HepG2 (cell line): ENCODE data around the gene RSF1. TPM values are rescaled to one million over a fixed set of nuclear protein-coding genes. Genes with fewer than 3 reads are reported as not detected.

Source experiments
- HOXA9 ChIP-seq: sonication (generic); formaldehyde crosslinking; IDR thresholded peaks from 2 replicates; pipeline ENCODE4 v1.8.1; 2022; ENCODE audit warnings: missing genetic modification reagents, mild to moderate bottlenecking, moderate library complexity, borderline replicate concordance
- MZF1 ChIP-seq: sonication (generic); formaldehyde crosslinking; IDR thresholded peaks from 2 replicates; pipeline ENCODE4 v1.8.1; 2023; ENCODE audit warnings: mild to moderate bottlenecking, missing genetic modification reagents, borderline replicate concordance
- SMYD3 ChIP-seq: sonication (generic); formaldehyde crosslinking; IDR thresholded peaks from 2 replicates; pipeline ENCODE4 v1.8.1; 2023; ENCODE audit warnings: mild to moderate bottlenecking, missing genetic modification reagents
- SRSF1 ChIP-seq: fragments of 200-400 bp; formaldehyde crosslinking; optimal IDR thresholded peaks from 2 replicates; pipeline ENCODE3; 2017; ENCODE audit warnings: mild to moderate bottlenecking, low read depth, low read length, moderate library complexity
- ZFX ChIP-seq: sonication (generic); formaldehyde crosslinking; IDR thresholded peaks from 2 replicates; pipeline ENCODE4 v1.4.0; 2020; ENCODE audit warnings: mild to moderate bottlenecking, low read depth, missing genetic modification reagents, moderate library complexity
- ZNF12 ChIP-seq: sonication (generic); formaldehyde crosslinking; IDR thresholded peaks from 2 replicates; pipeline ENCODE4 v1.5.0; 2020; ENCODE audit warnings: missing genetic modification reagents
- ZNF234 ChIP-seq: sonication (generic); formaldehyde crosslinking; conservative IDR thresholded peaks from 2 replicates; pipeline ENCODE4 v1.5.1; 2020; ENCODE audit warnings: mild to moderate bottlenecking, missing genetic modification reagents
- ZNF253 ChIP-seq: sonication (generic); formaldehyde crosslinking; IDR thresholded peaks from 2 replicates; pipeline ENCODE4 v1.8.0; 2022; ENCODE audit warnings: mild to moderate bottlenecking, missing genetic modification reagents, borderline replicate concordance
- ZNF383 ChIP-seq: sonication (generic); formaldehyde crosslinking; IDR thresholded peaks from 2 replicates; pipeline ENCODE4 v1.4.0; 2020; ENCODE audit warnings: missing genetic modification reagents, mild to moderate bottlenecking, borderline replicate concordance
- ZNF510 ChIP-seq: sonication (generic); formaldehyde crosslinking; IDR thresholded peaks from 2 replicates; pipeline ENCODE4 v1.4.0; 2020; ENCODE audit warnings: low read depth, mild to moderate bottlenecking, missing genetic modification reagents
- ZNF720 ChIP-seq: sonication (generic); formaldehyde crosslinking; IDR thresholded peaks from 2 replicates; pipeline ENCODE4 v1.4.0; 2020; ENCODE audit warnings: missing genetic modification reagents
- polyA plus RNA-seq, 8 experiments: library from polyadenylated mRNA; depleted of rRNA in 3 of 8; stranded (reverse) in 7 of 8; unstranded in 1 of 8; fragments of >200 nt; fragmentation: Illumina TruSeq in 4 of 8; extraction: Trizol in 4 of 8; gene quantifications; 2 replicates each; pipeline versions ENCODE4 v1.2.1 to v1.2.3, GENCODE V29; 2011 to 2016; ENCODE audit warnings: low read depth in 4 of 8, missing spikeins in 1 of 8, mixed read lengths in 1 of 8; ENCODE audit not compliant: insufficient read depth in 1 of 8
- total RNA-seq, 5 experiments: library from RNA; depleted of rRNA; stranded (reverse); fragments of >200 nt; fragmentation: Illumina TruSeq; extraction: Trizol; gene quantifications; 2 replicates each; pipeline ENCODE4 v1.2.3, GENCODE V29; 2016; ENCODE audit warnings: low read depth in 1 of 5
- TF ChIP-seq, protein P1 (sequence below): IDR thresholded peaks from 2 replicates; pipeline ENCODE4 v1.6.1; 2012; ENCODE audit warnings: low read length, improper control_type of control experiment
- TF ChIP-seq, protein P2 (sequence below): sonication (generic); formaldehyde crosslinking; conservative IDR thresholded peaks from 2 replicates; pipeline ENCODE4 v1.5.0; 2020; ENCODE audit warnings: missing genetic modification reagents
- TF ChIP-seq, protein P3 (sequence below): sonication (generic); formaldehyde crosslinking; IDR thresholded peaks from 2 replicates; pipeline ENCODE4 v1.8.0; 2022; ENCODE audit warnings: missing genetic modification reagents, low read depth, mild to moderate bottlenecking, borderline replicate concordance
- TF ChIP-seq, protein P4 (sequence below): sonication (generic); formaldehyde crosslinking; IDR thresholded peaks from 2 replicates; pipeline ENCODE4 v1.4.0; 2020; ENCODE audit warnings: mild to moderate bottlenecking, low read depth, missing genetic modification reagents
- TF ChIP-seq, protein P5 (sequence below): sonication (generic); formaldehyde crosslinking; IDR thresholded peaks from 2 replicates; pipeline ENCODE4 v1.4.0; 2020; ENCODE audit warnings: mild to moderate bottlenecking, missing genetic modification reagents
- TF ChIP-seq, protein P6 (sequence below): sonication (generic); formaldehyde crosslinking; IDR thresholded peaks from 2 replicates; pipeline ENCODE4 v1.8.0; 2022; ENCODE audit warnings: mild to moderate bottlenecking, missing genetic modification reagents, moderate library complexity
- TF ChIP-seq, protein P7 (sequence below): sonication (generic); formaldehyde crosslinking; IDR thresholded peaks from 2 replicates; pipeline ENCODE4 v1.8.0; 2023; ENCODE audit warnings: mild to moderate bottlenecking, missing genetic modification reagents

The RSF1 gene
- total and polyA plus RNA-seq, 2 of the 13 experiments (the other 11 are each of a cell fraction or from before 2014, with no cell fraction given), result 15.5 to 33.1 TPM

DNA sequence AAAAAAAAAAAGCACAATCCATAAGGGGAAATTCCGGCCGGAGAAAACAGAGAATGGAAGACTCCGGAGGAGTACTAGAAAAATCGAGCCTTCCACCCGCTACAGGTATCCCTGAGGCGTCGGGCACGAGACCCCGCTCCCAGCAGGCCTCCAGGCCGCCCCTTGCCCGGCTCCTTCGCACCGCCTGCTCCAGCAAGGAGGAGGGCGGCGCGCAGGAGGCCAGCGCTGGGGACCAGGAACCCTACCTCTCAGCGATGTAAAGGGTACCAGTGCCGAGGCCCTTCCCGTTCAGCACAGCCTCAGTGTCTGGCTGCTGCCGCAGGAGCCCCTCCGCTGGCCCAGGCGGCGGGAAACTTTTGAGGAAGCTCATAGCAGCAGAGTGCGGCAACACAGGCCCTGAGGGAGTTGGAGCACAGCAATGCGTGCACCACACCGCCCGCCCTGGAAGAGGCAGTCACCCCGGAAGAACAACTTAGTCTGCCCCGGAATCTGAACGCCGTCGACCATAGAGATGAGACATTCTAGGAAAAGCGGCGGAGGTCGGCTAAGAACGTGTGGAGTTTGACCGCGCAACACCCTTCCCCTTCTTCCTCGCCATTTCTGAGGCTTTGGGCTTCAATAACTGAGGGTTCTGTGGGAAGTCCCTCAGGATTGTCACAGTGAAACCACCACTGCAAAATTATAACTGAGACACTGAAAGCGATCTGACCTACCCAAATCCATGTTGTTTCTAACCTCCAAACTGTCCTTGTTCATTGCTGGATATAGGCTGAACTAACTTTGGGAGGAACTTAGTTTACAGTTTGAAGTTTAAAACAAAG is 183.0 kb downstream of the RSF1 start, which contains the start of gene CLNS1A (continued):
- TF ChIP-seq, protein P1, sequence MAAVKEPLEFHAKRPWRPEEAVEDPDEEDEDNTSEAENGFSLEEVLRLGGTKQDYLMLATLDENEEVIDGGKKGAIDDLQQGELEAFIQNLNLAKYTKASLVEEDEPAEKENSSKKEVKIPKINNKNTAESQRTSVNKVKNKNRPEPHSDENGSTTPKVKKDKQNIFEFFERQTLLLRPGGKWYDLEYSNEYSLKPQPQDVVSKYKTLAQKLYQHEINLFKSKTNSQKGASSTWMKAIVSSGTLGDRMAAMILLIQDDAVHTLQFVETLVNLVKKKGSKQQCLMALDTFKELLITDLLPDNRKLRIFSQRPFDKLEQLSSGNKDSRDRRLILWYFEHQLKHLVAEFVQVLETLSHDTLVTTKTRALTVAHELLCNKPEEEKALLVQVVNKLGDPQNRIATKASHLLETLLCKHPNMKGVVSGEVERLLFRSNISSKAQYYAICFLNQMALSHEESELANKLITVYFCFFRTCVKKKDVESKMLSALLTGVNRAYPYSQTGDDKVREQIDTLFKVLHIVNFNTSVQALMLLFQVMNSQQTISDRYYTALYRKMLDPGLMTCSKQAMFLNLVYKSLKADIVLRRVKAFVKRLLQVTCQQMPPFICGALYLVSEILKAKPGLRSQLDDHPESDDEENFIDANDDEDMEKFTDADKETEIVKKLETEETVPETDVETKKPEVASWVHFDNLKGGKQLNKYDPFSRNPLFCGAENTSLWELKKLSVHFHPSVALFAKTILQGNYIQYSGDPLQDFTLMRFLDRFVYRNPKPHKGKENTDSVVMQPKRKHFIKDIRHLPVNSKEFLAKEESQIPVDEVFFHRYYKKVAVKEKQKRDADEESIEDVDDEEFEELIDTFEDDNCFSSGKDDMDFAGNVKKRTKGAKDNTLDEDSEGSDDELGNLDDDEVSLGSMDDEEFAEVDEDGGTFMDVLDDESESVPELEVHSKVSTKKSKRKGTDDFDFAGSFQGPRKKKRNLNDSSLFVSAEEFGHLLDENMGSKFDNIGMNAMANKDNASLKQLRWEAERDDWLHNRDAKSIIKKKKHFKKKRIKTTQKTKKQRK, result no peak
- no peak for TF ChIP-seq ZNF720 (CRISPR knock-in tag)
- TF ChIP-seq, protein P2, sequence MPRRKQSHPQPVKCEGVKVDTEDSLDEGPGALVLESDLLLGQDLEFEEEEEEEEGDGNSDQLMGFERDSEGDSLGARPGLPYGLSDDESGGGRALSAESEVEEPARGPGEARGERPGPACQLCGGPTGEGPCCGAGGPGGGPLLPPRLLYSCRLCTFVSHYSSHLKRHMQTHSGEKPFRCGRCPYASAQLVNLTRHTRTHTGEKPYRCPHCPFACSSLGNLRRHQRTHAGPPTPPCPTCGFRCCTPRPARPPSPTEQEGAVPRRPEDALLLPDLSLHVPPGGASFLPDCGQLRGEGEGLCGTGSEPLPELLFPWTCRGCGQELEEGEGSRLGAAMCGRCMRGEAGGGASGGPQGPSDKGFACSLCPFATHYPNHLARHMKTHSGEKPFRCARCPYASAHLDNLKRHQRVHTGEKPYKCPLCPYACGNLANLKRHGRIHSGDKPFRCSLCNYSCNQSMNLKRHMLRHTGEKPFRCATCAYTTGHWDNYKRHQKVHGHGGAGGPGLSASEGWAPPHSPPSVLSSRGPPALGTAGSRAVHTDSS (CRISPR knock-in tag), result peak; percentile 66; the same call in 1 of the 2 replicates
- no peak; the same call in 1 of the 2 replicates for TF ChIP-seq ZNF234 (CRISPR knock-in tag)
- TF ChIP-seq MZF1 (CRISPR knock-in tag), result 0 out of 2 replicates have a peak, but pooled peaks have one; percentile 32
- TF ChIP-seq, protein P3, sequence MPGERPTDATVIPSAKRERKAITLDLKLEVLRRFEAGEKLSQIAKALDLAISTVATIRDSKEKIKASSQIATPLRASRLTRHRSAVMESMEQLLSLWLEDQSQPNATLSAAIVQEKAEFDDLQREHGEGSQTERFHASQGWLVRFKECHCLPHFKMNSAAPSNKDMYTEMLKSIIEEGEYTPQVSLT (CRISPR knock-in tag), result no peak; the same call in 1 of the 2 replicates
- TF ChIP-seq SRSF1, result peak; percentile 93
- TF ChIP-seq, protein P4, sequence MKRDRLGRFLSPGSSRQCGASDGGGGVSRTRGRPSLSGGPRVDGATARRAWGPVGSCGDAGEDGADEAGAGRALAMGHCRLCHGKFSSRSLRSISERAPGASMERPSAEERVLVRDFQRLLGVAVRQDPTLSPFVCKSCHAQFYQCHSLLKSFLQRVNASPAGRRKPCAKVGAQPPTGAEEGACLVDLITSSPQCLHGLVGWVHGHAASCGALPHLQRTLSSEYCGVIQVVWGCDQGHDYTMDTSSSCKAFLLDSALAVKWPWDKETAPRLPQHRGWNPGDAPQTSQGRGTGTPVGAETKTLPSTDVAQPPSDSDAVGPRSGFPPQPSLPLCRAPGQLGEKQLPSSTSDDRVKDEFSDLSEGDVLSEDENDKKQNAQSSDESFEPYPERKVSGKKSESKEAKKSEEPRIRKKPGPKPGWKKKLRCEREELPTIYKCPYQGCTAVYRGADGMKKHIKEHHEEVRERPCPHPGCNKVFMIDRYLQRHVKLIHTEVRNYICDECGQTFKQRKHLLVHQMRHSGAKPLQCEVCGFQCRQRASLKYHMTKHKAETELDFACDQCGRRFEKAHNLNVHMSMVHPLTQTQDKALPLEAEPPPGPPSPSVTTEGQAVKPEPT (CRISPR knock-in tag), result peak; percentile 81
- peak; percentile 70; the same call in 1 of the 2 replicates for TF ChIP-seq ZNF12 (CRISPR knock-in tag)
- no peak for TF ChIP-seq HOXA9 (CRISPR knock-in tag)
- TF ChIP-seq, protein P5, sequence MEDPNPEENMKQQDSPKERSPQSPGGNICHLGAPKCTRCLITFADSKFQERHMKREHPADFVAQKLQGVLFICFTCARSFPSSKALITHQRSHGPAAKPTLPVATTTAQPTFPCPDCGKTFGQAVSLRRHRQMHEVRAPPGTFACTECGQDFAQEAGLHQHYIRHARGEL, result no peak
- TF ChIP-seq ZFX (CRISPR knock-in tag), result peak; percentile 96
- TF ChIP-seq ZNF253 (CRISPR knock-in tag), result 0 out of 2 replicates have a peak, but pooled peaks have one; percentile 76
- TF ChIP-seq SMYD3 (CRISPR knock-in tag), result 0 out of 2 replicates have a peak, but pooled peaks have one; percentile 27
- no peak for TF ChIP-seq ZNF383
- TF ChIP-seq, protein P6, sequence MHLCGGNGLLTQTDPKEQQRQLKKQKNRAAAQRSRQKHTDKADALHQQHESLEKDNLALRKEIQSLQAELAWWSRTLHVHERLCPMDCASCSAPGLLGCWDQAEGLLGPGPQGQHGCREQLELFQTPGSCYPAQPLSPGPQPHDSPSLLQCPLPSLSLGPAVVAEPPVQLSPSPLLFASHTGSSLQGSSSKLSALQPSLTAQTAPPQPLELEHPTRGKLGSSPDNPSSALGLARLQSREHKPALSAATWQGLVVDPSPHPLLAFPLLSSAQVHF (CRISPR knock-in tag), result no peak
- TF ChIP-seq ZNF510 (CRISPR knock-in tag), result peak; percentile 85; the same call in 1 of the 2 replicates
- TF ChIP-seq, protein P7, sequence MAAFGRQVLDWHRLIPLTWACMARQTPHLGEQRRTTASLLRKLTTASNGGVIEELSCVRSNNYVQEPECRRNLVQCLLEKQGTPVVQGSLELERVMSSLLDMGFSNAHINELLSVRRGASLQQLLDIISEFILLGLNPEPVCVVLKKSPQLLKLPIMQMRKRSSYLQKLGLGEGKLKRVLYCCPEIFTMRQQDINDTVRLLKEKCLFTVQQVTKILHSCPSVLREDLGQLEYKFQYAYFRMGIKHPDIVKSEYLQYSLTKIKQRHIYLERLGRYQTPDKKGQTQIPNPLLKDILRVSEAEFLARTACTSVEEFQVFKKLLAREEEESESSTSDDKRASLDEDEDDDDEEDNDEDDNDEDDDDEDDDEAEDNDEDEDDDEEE, result no peak; the same call in 1 of the 2 replicates
